NCI-H460 (cell line): ENCODE results near the gene NAGK. TPM values are rescaled to one million over a fixed set of nuclear protein-coding genes. Genes with fewer than 3 reads are reported as not detected.
"Not testable (repeated sequence)": the region's sequence is repeated elsewhere in the genome, so short reads cannot be mapped to it uniquely, and the experiment has no call there.

Experiments used
- DNase-seq: peaks from one replicate; pipeline ENCODE4 v3.0.0-alpha.2; 2016; ENCODE audit warnings: low read depth; ENCODE audit errors: extremely low read depth
- total RNA-seq: library from RNA; depleted of rRNA; stranded (reverse); fragments of >200 nt; shearing (Covaris generic); gene quantifications from 2 replicates; pipeline ENCODE4 v1.2.3, GENCODE V29; 2014; rRNA removed

Gene NAGK
- total RNA-seq, 1 experiment from 2014 or later: 15.4 TPM

DNA sequence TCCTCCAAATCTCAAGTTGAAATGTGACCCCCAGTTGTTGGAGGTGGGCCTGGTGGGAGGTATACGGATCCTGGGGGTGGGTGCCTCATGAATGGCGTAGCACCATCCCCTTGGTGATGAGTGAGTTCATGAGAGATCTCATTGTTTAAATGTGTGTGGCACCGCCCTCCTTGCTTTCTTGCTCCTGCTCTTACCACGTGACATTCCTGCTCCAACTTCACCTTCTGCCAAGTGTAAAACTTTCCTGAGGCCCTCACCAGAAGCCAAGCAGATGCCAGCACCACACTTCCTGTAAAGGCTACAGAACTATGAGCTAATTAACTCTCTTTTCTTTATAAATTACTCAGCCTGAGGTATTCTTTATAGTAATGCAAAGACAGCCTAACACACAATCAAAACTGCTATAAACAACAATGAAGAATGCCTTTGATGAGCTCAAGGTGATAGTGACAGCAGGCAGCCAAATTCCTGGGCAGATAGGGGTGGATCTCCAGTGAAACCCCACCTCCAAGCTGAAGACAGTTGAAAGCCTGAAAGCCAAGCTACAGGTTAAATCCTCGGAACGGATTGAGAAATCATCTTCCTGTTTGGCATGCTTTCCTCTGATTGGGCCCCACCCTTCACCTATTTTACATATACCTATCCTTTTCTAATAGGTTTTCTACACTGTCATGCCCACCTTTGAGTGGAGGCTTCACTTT, 34.7 kb downstream of the NAGK start:
- DNase-seq: no peak

DNA sequence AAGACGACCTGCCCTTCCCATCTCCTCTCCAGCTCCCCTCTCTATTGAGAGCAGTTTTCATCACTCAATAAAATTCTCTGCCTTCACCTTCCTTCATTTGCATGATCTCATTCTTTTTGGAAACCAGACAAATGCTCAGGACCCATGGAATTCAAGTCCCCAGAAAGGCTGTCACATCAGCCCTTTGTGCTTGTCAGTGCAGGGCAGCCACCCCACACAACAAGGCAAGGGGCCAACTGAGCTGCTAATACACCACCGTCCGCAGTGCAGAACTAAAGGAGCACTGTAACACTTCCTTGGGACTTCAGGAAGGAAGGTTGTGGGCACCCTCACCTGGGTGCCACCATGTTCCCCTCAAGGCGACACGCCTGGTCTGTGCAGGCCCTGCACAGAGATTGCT, 35.4 kb downstream of the NAGK start:
- DNase-seq: no peak

GRCh38 chr2:71106463-71106862, 38.0 kb downstream of the NAGK start:
- not testable (repeated sequence) for DNase-seq

- DNase-seq: no peak
These were observed 39.6 kb downstream of the NAGK start for GRCh38 chr2:71108091-71108490.

- DNase-seq: no peak
These were observed 45.4 kb downstream of the NAGK start for GRCh38 chr2:71113843-71114242.

DNA sequence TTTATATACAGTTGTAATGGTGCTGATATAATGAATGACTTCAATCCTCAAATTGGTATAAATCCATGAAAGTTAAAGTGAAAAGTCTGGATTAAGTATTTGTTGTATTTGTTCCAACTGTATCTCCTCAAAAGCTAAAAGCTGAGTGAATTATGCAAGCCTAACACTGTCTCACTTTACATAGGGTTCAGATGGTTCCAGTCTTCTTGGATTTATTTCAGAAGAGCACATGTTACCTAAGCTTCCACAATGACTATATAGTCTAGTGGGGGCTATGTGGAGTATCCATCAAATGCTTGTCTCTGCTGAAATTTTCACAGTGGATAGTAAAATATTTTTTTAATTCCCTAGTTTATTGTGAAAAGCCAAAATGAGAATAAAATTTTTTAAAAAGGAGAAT, 48.6 kb downstream of the NAGK start:
- no peak for DNase-seq

DNA sequence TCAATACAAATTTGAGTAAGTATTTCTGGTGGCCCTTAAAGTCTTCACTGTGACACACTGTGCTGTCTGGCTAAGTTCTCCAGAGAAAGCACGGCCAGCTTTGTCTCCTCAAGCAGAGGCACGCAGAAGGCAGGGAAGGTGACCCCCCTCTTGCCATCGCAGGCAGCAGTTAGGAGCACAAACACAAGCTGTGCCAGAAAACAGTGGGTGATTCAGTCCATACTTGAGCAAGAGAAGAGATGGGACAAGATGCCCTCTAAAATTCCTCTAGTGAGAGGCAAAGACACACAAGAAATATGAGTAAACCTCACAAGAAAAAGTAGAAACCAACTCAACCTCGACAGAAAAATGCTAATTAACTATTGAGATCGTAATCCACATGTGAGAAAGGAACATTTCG, 51.7 kb downstream of the NAGK start:
- no peak for DNase-seq

DNA sequence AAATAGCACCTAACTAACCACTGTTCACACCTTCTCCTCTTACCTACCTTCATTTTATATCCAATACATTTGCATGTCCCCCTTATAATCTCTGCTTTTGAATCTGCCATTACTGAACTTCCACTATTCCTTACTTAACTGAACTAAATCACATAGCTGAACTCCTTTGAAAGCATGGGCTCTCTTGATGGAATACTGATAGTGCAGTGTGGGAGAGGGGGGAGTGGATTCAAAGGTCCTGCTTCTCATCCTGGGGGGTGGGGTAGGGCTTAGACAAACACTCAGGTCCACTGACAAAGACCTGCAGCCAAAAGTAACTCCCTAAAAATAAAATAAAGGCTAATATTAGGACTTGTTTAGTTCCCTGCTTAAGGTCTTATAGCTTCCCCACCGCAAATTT, 53.0 kb downstream of the NAGK start:
- DNase-seq: no peak

DNA sequence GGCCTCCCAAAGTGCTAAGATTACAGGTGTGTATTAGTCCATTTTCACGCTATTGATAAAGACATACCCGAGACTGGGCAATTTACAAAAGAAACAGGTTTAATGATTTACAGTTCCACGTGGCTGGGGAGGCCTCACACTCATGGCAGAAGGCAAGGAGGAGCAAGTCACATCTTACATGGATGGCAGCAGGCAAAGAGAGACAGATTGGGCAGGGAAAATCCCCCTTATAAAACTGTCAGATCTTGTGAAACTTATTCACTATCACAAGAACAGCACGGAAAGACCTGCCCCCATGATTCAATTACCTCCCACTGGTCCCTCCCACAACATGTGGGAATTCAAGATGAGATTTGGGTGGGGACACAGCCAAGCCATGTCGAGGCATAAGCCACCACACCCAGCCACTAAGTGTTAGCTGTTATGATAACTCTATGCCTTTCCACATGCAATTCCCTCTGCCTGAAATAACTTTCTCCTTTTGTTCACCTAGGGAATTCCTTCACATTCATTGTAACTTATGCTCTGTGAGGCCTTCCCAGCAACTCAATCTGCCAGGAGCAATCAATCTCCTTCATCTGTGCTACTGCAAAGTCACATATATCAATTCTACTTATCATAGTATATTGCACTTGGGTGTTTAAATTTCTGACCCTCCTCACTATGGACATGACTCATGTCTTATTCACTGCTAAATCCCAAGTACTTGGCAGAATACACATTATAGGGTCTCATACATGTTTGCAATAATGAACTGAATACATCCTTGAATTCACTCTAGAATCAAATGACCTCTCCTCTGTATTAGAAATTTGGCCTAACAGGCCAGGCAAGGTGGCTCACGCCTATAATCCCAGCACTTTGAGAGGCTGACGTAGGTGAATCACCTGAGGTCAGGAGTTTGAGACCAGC, 54.2 kb downstream of the NAGK start:
- no peak for DNase-seq

- no peak for DNase-seq
These were observed 57.3 kb downstream of the NAGK start for GRCh38 chr2:71125506-71126294.

- no peak for DNase-seq
These were observed 58.5 kb downstream of the NAGK start for GRCh38 chr2:71126957-71127356.

Other genes starting within 250 kb of the NAGK start
- gene CLEC4F, start 248.0 kb upstream of the NAGK start, total RNA-seq: not detected in 2 replicates
- not detected in 2 replicates for gene CD207, start 232.8 kb upstream of the NAGK start, total RNA-seq
- gene VAX2, start 168.1 kb upstream of the NAGK start, total RNA-seq: 3.7 and 3.9 TPM in 2 replicates
- 2.3 and 3.7 TPM in 2 replicates for gene ATP6V1B1, start 132.7 kb upstream of the NAGK start, total RNA-seq
- not detected in 2 replicates for gene ANKRD53, start 90.0 kb upstream of the NAGK start, total RNA-seq
- gene TEX261, start 73.8 kb upstream of the NAGK start, total RNA-seq: 27.6 and 31.6 TPM in 2 replicates
- gene MCEE, start 61.6 kb downstream of the NAGK start, total RNA-seq: 14.2 and 15.4 TPM in 2 replicates
- 29.9 and 35.4 TPM in 2 replicates for gene MPHOSPH10, start 62.0 kb downstream of the NAGK start, total RNA-seq
- 0.55 and 0.97 TPM in 2 replicates for gene PAIP2B, start 158.5 kb downstream of the NAGK start, total RNA-seq